Left ventricle myocardium superior (tissue), 1 donor: ENCODE data around the gene TRMT10B. TPM values are rescaled to one million over a fixed set of nuclear protein-coding genes. Genes with fewer than 3 reads are reported as not detected.

Experiments used
- total RNA-seq: library from RNA; stranded (reverse); fragmentation: NEBNext Ultra II Directional; extraction: Animal tissue kit (Norgen Biotek cat#: 25700); gene quantifications from one replicate; pipeline ENCODE4 v1.2.1, GENCODE V29; 2021
- donor health status: DM: no; HTN: yes; CAD: no; lungs with severe emphysema.

TRMT10B gene
- total RNA-seq, 1 donor from 2014 or later, result 2.9 TPM

Other genes with a start within 250 kb of the TRMT10B start
- gene FBXO10, start 177.4 kb upstream of the TRMT10B start, total RNA-seq, result 8.3 TPM
- gene TOMM5, start 161.2 kb upstream of the TRMT10B start, total RNA-seq, result 60.7 TPM
- gene FRMPD1, start 102.9 kb upstream of the TRMT10B start, total RNA-seq, result 1.8 TPM
- 17.9 TPM for gene EXOSC3, start 31.3 kb downstream of the TRMT10B start, total RNA-seq
- gene DCAF10, start 47.0 kb downstream of the TRMT10B start, total RNA-seq, result 20.5 TPM
- 23.0 TPM for gene SLC25A51, start 150.3 kb downstream of the TRMT10B start, total RNA-seq